DOHH2 (cell line): ENCODE results near the gene SLC25A22.

Source experiments
- H3F3A ChIP-seq: fragments of 200-600 bp; sonication (generic), shearing (Covaris generic); 2 replicates; pipeline ENCODE4 v1.6.0; 2016; ENCODE audit warnings: antibody characterized with exemption, mild to moderate bottlenecking; ENCODE audit not compliant: control insufficient read depth, insufficient read depth
- H3K27ac ChIP-seq: fragments of 200-600 bp; sonication (generic); 2 replicates; pipeline ENCODE4 v1.5.1; 2014; ENCODE audit warnings: low read depth, mild to moderate bottlenecking, low read length, moderate library complexity
- H3K27me3 ChIP-seq: fragments of 200-600 bp; sonication (generic); 2 replicates; pipeline ENCODE4 v1.6.1; 2014; ENCODE audit warnings: mild to moderate bottlenecking, low read length, mixed read lengths; ENCODE audit not compliant: control insufficient read depth
- H3K36me3 ChIP-seq: fragments of 200-600 bp; sonication (generic); 2 replicates; pipeline ENCODE4 v1.6.1; 2014; ENCODE audit warnings: mild to moderate bottlenecking, low read length, moderate library complexity, mixed read lengths; ENCODE audit not compliant: control insufficient read depth
- H3K4me1 ChIP-seq: fragments of 200-600 bp; sonication (generic); 2 replicates; pipeline ENCODE4 v1.6.1; 2014; ENCODE audit warnings: mild to moderate bottlenecking, low read length, mixed read lengths; ENCODE audit not compliant: control insufficient read depth
- H3K4me2 ChIP-seq: fragments of 200-600 bp; sonication (generic); 2 replicates; pipeline ENCODE4 v1.6.0; 2014; ENCODE audit warnings: mild to moderate bottlenecking, low read length, moderate library complexity
- H3K4me3 ChIP-seq: fragments of 200-600 bp; sonication (generic); 2 replicates; pipeline ENCODE4 v1.5.1; 2014; ENCODE audit warnings: mild to moderate bottlenecking, low read length, mixed read lengths
- H3K79me2 ChIP-seq: fragments of 200-600 bp; sonication (generic); 2 replicates; pipeline ENCODE4 v1.6.1; 2014; ENCODE audit warnings: mild to moderate bottlenecking, low read length, mixed read lengths; ENCODE audit not compliant: control insufficient read depth
- H3K9me2 ChIP-seq: fragments of 200-600 bp; sonication (generic); replicated peaks from 2 replicates; pipeline ENCODE4 v1.6.1; 2014; ENCODE audit warnings: mild to moderate bottlenecking, low read length, mixed read lengths; ENCODE audit not compliant: control insufficient read depth
- H3K9me3 ChIP-seq: fragments of 200-600 bp; sonication (generic); 2 replicates; pipeline ENCODE4 v1.6.1; 2014; ENCODE audit warnings: antibody characterized with exemption, low read length, mixed read lengths; ENCODE audit not compliant: control insufficient read depth, insufficient read depth
- H4K20me1 ChIP-seq: fragments of 200-600 bp; sonication (generic); 2 replicates; pipeline ENCODE4 v1.6.0; 2014; ENCODE audit warnings: low read depth, mild to moderate bottlenecking, antibody characterized with exemption, low read length, moderate library complexity; ENCODE audit not compliant: control insufficient read depth, insufficient read depth
- EZH2phosphoT487 ChIP-seq: fragments of 200-600 bp; sonication (generic); IDR thresholded peaks from 2 replicates; pipeline ENCODE4 v1.6.1; 2017; ENCODE audit warnings: borderline replicate concordance, mild to moderate bottlenecking, antibody characterized with exemption, low read length, moderate library complexity, mixed read lengths
- TF ChIP-seq, protein P1 (sequence below): fragments of 200-600 bp; sonication (generic); IDR thresholded peaks from one replicate; pipeline ENCODE4 v1.5.1; 2014; ENCODE audit warnings: antibody characterized with exemption, mild to moderate bottlenecking, low read depth, low read length; ENCODE audit not compliant: poor library complexity, severe bottlenecking

SLC25A22 gene

DNA sequence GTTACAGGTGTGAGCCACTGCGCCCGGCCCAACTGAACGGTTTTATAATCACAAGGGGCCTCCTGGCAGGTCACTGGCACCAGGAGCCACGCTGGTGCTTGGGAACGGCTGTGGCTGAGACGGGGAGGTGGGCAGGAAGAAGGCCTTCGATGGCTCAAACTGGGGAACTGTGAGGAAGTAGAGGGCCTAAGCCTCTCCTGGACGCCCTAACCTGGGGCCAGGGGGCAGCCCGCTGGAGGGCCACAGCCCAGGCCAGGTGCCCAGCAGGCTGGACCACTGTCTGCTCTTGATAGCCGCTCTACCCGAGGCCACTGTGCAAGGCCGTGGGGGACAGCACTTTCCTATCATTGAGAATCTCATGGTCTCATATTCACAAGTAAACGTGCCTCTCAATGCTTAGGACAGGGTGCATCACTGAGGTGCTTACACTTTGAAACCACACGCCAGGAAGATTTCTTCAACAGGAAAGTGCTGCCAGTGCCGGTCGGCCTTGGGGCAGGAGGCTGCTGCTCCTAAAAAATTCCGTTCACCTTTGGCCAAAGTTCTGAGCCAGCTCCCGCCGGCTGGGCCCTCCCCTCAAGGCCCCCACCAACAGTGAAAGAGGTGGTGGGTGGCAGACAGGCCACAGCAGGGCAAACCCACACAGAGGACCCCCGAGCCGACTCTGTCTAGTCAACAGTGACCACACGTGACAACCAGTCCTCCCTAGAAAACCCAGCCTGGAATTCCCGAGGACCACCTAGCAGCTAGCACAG, 28.0 kb downstream of the SLC25A22 start:
- TF ChIP-seq EZH2phosphoT487 = no peak
- TF ChIP-seq, protein P1, sequence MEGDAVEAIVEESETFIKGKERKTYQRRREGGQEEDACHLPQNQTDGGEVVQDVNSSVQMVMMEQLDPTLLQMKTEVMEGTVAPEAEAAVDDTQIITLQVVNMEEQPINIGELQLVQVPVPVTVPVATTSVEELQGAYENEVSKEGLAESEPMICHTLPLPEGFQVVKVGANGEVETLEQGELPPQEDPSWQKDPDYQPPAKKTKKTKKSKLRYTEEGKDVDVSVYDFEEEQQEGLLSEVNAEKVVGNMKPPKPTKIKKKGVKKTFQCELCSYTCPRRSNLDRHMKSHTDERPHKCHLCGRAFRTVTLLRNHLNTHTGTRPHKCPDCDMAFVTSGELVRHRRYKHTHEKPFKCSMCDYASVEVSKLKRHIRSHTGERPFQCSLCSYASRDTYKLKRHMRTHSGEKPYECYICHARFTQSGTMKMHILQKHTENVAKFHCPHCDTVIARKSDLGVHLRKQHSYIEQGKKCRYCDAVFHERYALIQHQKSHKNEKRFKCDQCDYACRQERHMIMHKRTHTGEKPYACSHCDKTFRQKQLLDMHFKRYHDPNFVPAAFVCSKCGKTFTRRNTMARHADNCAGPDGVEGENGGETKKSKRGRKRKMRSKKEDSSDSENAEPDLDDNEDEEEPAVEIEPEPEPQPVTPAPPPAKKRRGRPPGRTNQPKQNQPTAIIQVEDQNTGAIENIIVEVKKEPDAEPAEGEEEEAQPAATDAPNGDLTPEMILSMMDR = no peak
- Histone ChIP-seq H3K36me3 (peaks cover 76% of the 10 kb centered on the region), H3K4me3 (no peak overlapping the region), H3K9me3 (no peaks in the 10 kb centered on the region), H3K9me2 (no peaks in the 10 kb centered on the region), H3K27ac (no peak overlapping the region), H3F3A (peaks cover 9% of the 10 kb centered on the region), H3K4me1 (no peaks in the 10 kb centered on the region; the same call in 1 of the 2 replicates), H3K27me3 (no peaks in the 10 kb centered on the region), H3K4me2 (no peak overlapping the region), H4K20me1 (peaks cover 3% of the 10 kb centered on the region; the same call in 1 of the 2 replicates), H3K79me2 (peaks cover 28% of the 10 kb centered on the region)

DNA sequence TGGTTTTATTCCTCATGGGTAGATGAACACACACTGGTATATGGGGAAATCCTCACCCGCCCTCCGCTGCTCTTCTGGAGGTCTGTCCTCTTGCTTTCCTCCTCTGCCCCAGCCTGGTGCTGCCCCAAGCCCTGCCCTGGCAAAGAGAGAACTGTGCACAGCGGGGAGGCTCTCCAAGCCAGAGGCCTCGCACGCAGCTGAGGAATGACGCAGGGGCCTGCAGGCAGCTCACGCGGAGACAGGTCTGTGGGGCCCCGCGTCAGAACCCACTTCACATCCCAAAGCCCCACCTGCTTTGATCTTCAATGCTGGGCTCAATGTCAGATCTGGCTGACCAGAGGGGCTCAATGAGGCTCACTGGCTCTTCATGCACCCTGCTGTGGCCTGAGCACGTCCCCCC, 30.8 kb downstream of the SLC25A22 start:
- Histone ChIP-seq H3K9me3 (no peaks in the 10 kb centered on the region), H3K27ac (no peak overlapping the region), H3K4me1 (no peaks in the 10 kb centered on the region), H3F3A (peaks cover 9% of the 10 kb centered on the region), H3K36me3 (peaks cover 74% of the 10 kb centered on the region), H3K4me3 (no peak overlapping the region), H3K27me3 (no peaks in the 10 kb centered on the region), H4K20me1 (peaks cover 7% of the 10 kb centered on the region; the same call in 1 of the 2 replicates), H3K9me2 (no peaks in the 10 kb centered on the region), H3K4me2 (no peak overlapping the region), H3K79me2 (no peaks in the 10 kb centered on the region; the same call in 1 of the 2 replicates)
- TF ChIP-seq, protein P1 = no peak
- no peak for TF ChIP-seq EZH2phosphoT487

DNA sequence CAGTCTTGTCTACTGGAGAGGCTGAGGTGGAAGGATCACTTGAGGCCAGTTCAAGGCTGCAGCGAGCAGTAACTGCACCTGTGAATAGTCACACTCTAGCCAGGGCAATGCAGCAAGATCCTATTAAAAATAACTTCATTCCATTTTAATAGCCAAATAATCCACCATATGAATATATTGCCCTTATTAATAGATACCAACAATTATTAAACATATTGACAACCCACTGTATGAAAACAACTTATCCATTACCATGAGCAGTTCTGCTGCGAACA, 31.2 kb downstream of the SLC25A22 start:
- Histone ChIP-seq H3K4me3 (no peak overlapping the region), H3K9me3 (no peaks in the 10 kb centered on the region), H3K4me2 (no peak overlapping the region), H3K27me3 (no peaks in the 10 kb centered on the region), H3K36me3 (peaks cover 74% of the 10 kb centered on the region), H3K9me2 (no peaks in the 10 kb centered on the region), H3K79me2 (no peaks in the 10 kb centered on the region; the same call in 1 of the 2 replicates), H3K4me1 (no peaks in the 10 kb centered on the region), H3F3A (peaks cover 9% of the 10 kb centered on the region), H4K20me1 (peaks cover 7% of the 10 kb centered on the region; the same call in 1 of the 2 replicates), H3K27ac (no peak overlapping the region)
- TF ChIP-seq, protein P1 = no peak
- no peak for TF ChIP-seq EZH2phosphoT487
